Measurements from ENCODE around the gene ELOF1. TPM values are rescaled to one million over a fixed set of nuclear protein-coding genes. Genes with fewer than 3 reads are reported as not detected.

ELOF1 gene
- polyA plus RNA-seq, 3 donors: 48.5 to 95.5 (median 77.5) TPM

- no peak overlapping the region for H2AFZ ChIP-seq (ENCODE audit: insufficient read depth, low read depth, low read length, poor library complexity, severe bottlenecking)
- H3K27ac ChIP-seq (ENCODE audit: low read depth in 1 of 2, low read length in 2 of 2): no peak overlapping the region
- H3K9me3 ChIP-seq (replicated peaks in 1 of 2; ENCODE audit: control insufficient read depth in 1 of 2, insufficient read depth in 1 of 2, low read length in 2 of 2): no peaks in the 10 kb centered on the region
- Mint-ChIP-seq H3K4me3 (peak overlapping the region in 1 of 2 donors; percentile 87), H3K27me3 (ENCODE audit: low read depth in 3 of 3) (peaks cover 30 to 49% (median 38%) of the 10 kb centered on the region in 3 donors), H3K27ac (no peak overlapping the region), H3K4me1 (peaks cover 11% of the 10 kb centered on the region), H3K9me3 (peaks cover under 1 to 5% (median 3%) of the 10 kb centered on the region in 7 donors), H3K36me3 (peaks cover 0 to 5% of the 10 kb centered on the region in 2 donors)
- WGBS (ENCODE audit: insufficient coverage): 11% methylated on average over 5 of the region's 36 CpGs
- H3K79me2 ChIP-seq (ENCODE audit: insufficient read depth, low read length): no peaks in the 10 kb centered on the region
- no peaks in the 10 kb centered on the region for H4K20me1 ChIP-seq (ENCODE audit: insufficient read depth, low read length)
- H3K4me3 ChIP-seq (replicated peaks in 1 of 3; ENCODE audit: low read depth in 2 of 3, low read length in 3 of 3): no peak overlapping the region
- peaks cover 11 to 15% of the 10 kb centered on the region in 2 donors for H3K4me1 ChIP-seq (ENCODE audit: control insufficient read depth in 1 of 2, insufficient read depth in 2 of 2, low read length in 2 of 2)
- H3K36me3 ChIP-seq (replicated peaks in 1 of 2; ENCODE audit: control insufficient read depth in 1 of 2, insufficient read depth in 2 of 2, low read length in 2 of 2): no peaks in the 10 kb centered on the region
- DNase-seq: no peak
- intact Hi-C loops (cut with micrococcal nuclease): no loop called here
- no peak overlapping the region for H3K9ac ChIP-seq (ENCODE audit: insufficient read depth, low read length, poor library complexity, severe bottlenecking)
- H3K4me2 ChIP-seq (replicated peaks; ENCODE audit: extremely low read depth, low read length, poor library complexity, severe bottlenecking): no peak overlapping the region
- no peak for TF ChIP-seq CTCF (IDR thresholded peaks at IDR 0.05)
- peaks cover 12 to 36% of the 10 kb centered on the region in 2 donors for H3K27me3 ChIP-seq (ENCODE audit: control insufficient read depth in 2 of 2, insufficient read depth in 2 of 2, low read length in 2 of 2)
These were observed 19.3 kb downstream of the ELOF1 start for GRCh38 chr19:11539495-11540365.

GRCh38 chr19:11538232-11539036 lies 20.6 kb downstream of the ELOF1 start, which contains the start of gene CNN1:
TSS of gene CNN1 (plus strand) at chr19:11538851. CDS start at chr19:11538928, 77 bp downstream.
- H3K36me3 ChIP-seq (replicated peaks in 1 of 2; ENCODE audit: control insufficient read depth in 1 of 2, insufficient read depth in 2 of 2, low read length in 2 of 2): no peaks in the 10 kb centered on the region
- H3K79me2 ChIP-seq (ENCODE audit: insufficient read depth, low read length): no peaks in the 10 kb centered on the region
- Mint-ChIP-seq H3K27ac (no peak within 1 kb of the TSS), H3K9me3 (peaks cover 6 to 13% (median 8%) of the 10 kb centered on the region in 7 donors), H3K36me3 (peaks cover 0 to 5% of the 10 kb centered on the region in 2 donors), H3K4me1 (peaks cover 21% of the 10 kb centered on the region), H3K27me3 (ENCODE audit: low read depth in 3 of 3) (peaks cover 30 to 44% (median 33%) of the 10 kb centered on the region in 3 donors), H3K4me3 (peak within 1 kb of the TSS in 1 of 2 donors; percentile 87)
- no peak within 1 kb of the TSS for H3K4me3 ChIP-seq (replicated peaks in 1 of 3; ENCODE audit: low read depth in 2 of 3, low read length in 3 of 3)
- no peak within 1 kb of the TSS for H3K9ac ChIP-seq (ENCODE audit: insufficient read depth, low read length, poor library complexity, severe bottlenecking)
- intact Hi-C loops (cut with micrococcal nuclease): no loop called here
- DNase-seq: no peak
- 16% methylated on average over 16 of the region's 21 CpGs for WGBS (ENCODE audit: insufficient coverage)
- H3K27ac ChIP-seq (ENCODE audit: low read depth in 1 of 2, low read length in 2 of 2): no peak within 1 kb of the TSS
- TF ChIP-seq CTCF (IDR thresholded peaks at IDR 0.05): no peak
- H2AFZ ChIP-seq (ENCODE audit: insufficient read depth, low read depth, low read length, poor library complexity, severe bottlenecking): no peak within 1 kb of the TSS
- peaks cover 0 to 4% of the 10 kb centered on the region in 2 donors for H3K9me3 ChIP-seq (replicated peaks in 1 of 2; ENCODE audit: control insufficient read depth in 1 of 2, insufficient read depth in 1 of 2, low read length in 2 of 2)
- no peaks in the 10 kb centered on the region for H4K20me1 ChIP-seq (ENCODE audit: insufficient read depth, low read length)
- H3K27me3 ChIP-seq (ENCODE audit: control insufficient read depth in 2 of 2, insufficient read depth in 2 of 2, low read length in 2 of 2): peaks cover 12 to 36% of the 10 kb centered on the region in 2 donors
- peaks cover 17 to 22% of the 10 kb centered on the region in 2 donors for H3K4me1 ChIP-seq (ENCODE audit: control insufficient read depth in 1 of 2, insufficient read depth in 2 of 2, low read length in 2 of 2)
- no peak within 1 kb of the TSS for H3K4me2 ChIP-seq (replicated peaks; ENCODE audit: extremely low read depth, low read length, poor library complexity, severe bottlenecking)

Measured in CD14-positive monocyte (primary cell).